Left lung (tissue), 10 donors: ENCODE results near the gene LRRC32. TPM values are rescaled to one million over a fixed set of nuclear protein-coding genes. Genes with fewer than 3 reads are reported as not detected.

Experiments
- ATAC-seq: fragments of 200-7000 bp; cut with Tn5 transposase; one replicate; pipeline ENCODE4 v1.9.1; 2020; ENCODE audit warnings: moderate library complexity
- DNase-seq, 4 donors: peaks; one replicate each; pipeline ENCODE4 v3.0.0-alpha.2; 2013 to 2020
- H3K27ac ChIP-seq, 2 donors: fragments of 200-600 bp; sonication (generic) in 1 of 2; one replicate each; pipeline versions ENCODE4 v1.5.0 to v1.8.0; 2020 to 2021
- H3K27me3 ChIP-seq, 2 donors: fragments of 200-600 bp; sonication (generic) in 1 of 2; one replicate each; pipeline versions ENCODE4 v1.5.0 to v1.8.0; 2020 to 2021
- H3K36me3 ChIP-seq, 2 donors: fragments of 200-600 bp; sonication (generic) in 1 of 2; one replicate each; pipeline versions ENCODE4 v1.5.0 to v1.8.0; 2020 to 2021
- H3K4me1 ChIP-seq, 2 donors: fragments of 200-600 bp; one replicate each; pipeline ENCODE4 v1.8.0; 2021
- H3K4me3 ChIP-seq, 2 donors: fragments of 200-600 bp; sonication (generic) in 1 of 2; one replicate each; pipeline versions ENCODE4 v1.5.0 to v1.8.0; 2020 to 2021; ENCODE audit warnings: mild to moderate bottlenecking in 1 of 2
- H3K9me3 ChIP-seq, 2 donors: fragments of 200-600 bp; sonication (generic) in 1 of 2; one replicate each; pipeline versions ENCODE4 v1.5.0 to v1.8.0; 2020 to 2021
- CTCF ChIP-seq, 2 donors: fragments of 200-600 bp; sonication (generic) in 1 of 2; IDR thresholded peaks; one replicate each; pipeline versions ENCODE4 v1.5.0 to v1.8.0; 2021; ENCODE audit warnings: antibody characterized with exemption in 2 of 2
- intact Hi-C, 2 donors: fragments of 100-400 bp; cut with DNase I; formaldehyde crosslinking; loops; one replicate each; pipeline versions ENCODE4 v1.11.2 to v1.14.2; 2022
- polyA plus RNA-seq, 6 donors: library from polyadenylated mRNA; unstranded; fragments of 120-200 nt; gene quantifications; one replicate each; pipeline ENCODE4 v1.2.1, GENCODE V29; 2013; ENCODE audit not compliant: insufficient read length in 6 of 6
- total RNA-seq, 2 donors: library from RNA; stranded (reverse); fragmentation: NEBNext Ultra II Directional; extraction: Animal tissue kit (Norgen Biotek cat#: 25700); gene quantifications; one replicate each; pipeline ENCODE4 v1.2.1, GENCODE V29; 2021
- donor health status: DM: no; HTN: yes; CAD: no.
- donor health status: DM: no; HTN: no; CAD: no.

Gene LRRC32
- total and polyA plus RNA-seq, 8 donors: 38.7 to 66.8 (median 45.0) TPM

GRCh38 chr11:76630600-76631281 lies 39.8 kb downstream of the LRRC32 start:
- intact Hi-C loops: no loop called here
- no peak for TF ChIP-seq CTCF (IDR thresholded peaks at IDR 0.05)
- no peaks in the 10 kb centered on the region for H3K27me3 ChIP-seq

GRCh38 chr11:76629853-76630599 lies 40.5 kb downstream of the LRRC32 start:
- H3K36me3 ChIP-seq: no peaks in the 10 kb centered on the region
- no peak for TF ChIP-seq CTCF (IDR thresholded peaks at IDR 0.05)
- peaks cover 0 to 10% of the 10 kb centered on the region in 2 donors for H3K9me3 ChIP-seq
- H3K4me1 ChIP-seq: peaks cover 5 to 41% of the 10 kb centered on the region in 2 donors
- intact Hi-C loops: no loop called here
- peak; percentile 79 for ATAC-seq
- DNase-seq: peak; percentile 30 to 88 (median 76)
- no peak overlapping the region for H3K4me3 ChIP-seq
- no peaks in the 10 kb centered on the region for H3K27me3 ChIP-seq
- peak overlapping the region; percentile 74 to 83 for H3K27ac ChIP-seq

More at GRCh38 chr11:76630600-76631281, 39.8 kb downstream of the LRRC32 start:
- Histone ChIP-seq H3K36me3 (no peaks in the 10 kb centered on the region), H3K4me3 (no peak overlapping the region), H3K4me1 (peaks cover 5 to 41% of the 10 kb centered on the region in 2 donors), H3K9me3 (peaks cover 0 to 5% of the 10 kb centered on the region in 2 donors), H3K27ac (peak overlapping the region; percentile 74 to 83)
- no peak for DNase-seq
- ATAC-seq: no peak

DNA sequence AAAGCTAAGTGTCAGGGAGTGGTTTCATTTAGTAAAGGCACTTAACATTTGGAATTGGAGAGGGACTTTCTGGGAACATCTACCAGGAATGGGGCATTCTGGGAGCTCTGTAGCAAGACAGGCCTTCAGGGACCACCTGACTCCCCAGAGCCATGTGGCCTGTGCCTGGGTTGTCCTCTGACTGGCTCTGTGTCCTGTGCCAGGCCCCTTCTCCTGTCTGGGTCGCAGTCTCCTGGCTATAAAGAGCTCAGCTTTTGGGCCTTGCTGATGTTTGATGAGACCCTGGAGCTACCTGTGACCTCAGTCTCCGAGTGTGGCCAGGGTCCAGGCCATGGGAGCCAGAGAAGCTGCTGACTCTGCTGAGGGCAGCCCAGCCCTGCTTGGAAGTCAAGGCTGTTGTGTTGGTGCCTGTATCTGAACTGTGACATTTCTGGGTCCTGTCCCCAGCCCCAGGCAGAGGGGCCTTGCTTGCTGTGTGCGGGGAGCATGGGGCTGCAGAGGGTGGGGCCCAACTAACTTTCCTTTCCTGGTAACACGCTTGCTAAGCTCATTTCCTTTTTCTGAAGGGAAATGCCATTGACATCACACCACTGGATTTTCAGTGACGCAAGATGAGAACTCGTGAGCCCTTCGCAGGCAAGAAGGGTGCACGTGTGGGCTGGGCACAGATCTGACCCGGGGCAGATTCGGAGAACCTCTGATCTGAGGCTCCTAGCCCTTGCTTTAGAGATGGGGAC lies 41.3 kb downstream of the LRRC32 start:
- Histone ChIP-seq H3K36me3 (no peaks in the 10 kb centered on the region), H3K27ac (peak overlapping the region; percentile 74 to 83), H3K9me3 (peaks cover 0 to 12% of the 10 kb centered on the region in 2 donors), H3K27me3 (no peaks in the 10 kb centered on the region), H3K4me1 (peaks cover 5 to 41% of the 10 kb centered on the region in 2 donors), H3K4me3 (no peak overlapping the region)
- no peak for TF ChIP-seq CTCF (IDR thresholded peaks at IDR 0.05)
- ATAC-seq (peak; percentile 77), DNase-seq (peak in 2 of 4 donors; percentile 48 to 80)
- intact Hi-C loops: no loop called here

DNA sequence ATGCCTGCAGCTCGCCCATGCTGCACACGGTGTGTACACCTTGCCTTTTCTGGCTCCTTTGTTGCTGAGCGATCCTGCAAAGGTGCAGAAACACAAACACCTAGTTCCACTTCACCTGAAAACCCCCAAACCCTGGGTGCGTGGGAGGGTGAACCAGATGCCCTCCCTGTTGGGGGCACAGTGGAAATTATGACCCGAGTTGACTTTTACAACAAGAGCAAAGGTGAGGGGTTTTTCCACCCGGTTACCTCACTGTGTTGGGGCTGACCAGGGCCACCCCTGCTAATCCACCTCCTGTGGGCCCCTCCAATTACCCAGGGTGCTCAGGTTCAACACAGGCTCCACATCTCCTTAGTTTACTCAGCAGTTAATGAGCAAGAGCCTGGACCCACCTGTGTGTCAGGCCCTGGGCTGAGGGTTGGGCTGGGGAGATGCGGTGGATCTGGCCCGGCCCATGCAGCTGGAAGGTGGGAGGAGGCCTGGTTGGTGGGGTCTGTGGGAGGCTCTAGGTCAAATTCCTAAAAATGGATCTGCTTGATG lies 42.1 kb downstream of the LRRC32 start:
- DNase-seq (no peak), ATAC-seq (no peak)
- no peak overlapping the region for H3K4me3 ChIP-seq
- no peaks in the 10 kb centered on the region for H3K27me3 ChIP-seq
- peaks cover 5 to 41% of the 10 kb centered on the region in 2 donors for H3K4me1 ChIP-seq
- H3K27ac ChIP-seq: peak overlapping the region; percentile 74 to 83
- peaks cover 0 to 12% of the 10 kb centered on the region in 2 donors for H3K9me3 ChIP-seq
- H3K36me3 ChIP-seq: no peaks in the 10 kb centered on the region
- no peak for TF ChIP-seq CTCF (IDR thresholded peaks at IDR 0.05)
- intact Hi-C loops: no loop called here
